ENCODE data around the gene PFDN1.

- TF ChIP-seq, protein P1, sequence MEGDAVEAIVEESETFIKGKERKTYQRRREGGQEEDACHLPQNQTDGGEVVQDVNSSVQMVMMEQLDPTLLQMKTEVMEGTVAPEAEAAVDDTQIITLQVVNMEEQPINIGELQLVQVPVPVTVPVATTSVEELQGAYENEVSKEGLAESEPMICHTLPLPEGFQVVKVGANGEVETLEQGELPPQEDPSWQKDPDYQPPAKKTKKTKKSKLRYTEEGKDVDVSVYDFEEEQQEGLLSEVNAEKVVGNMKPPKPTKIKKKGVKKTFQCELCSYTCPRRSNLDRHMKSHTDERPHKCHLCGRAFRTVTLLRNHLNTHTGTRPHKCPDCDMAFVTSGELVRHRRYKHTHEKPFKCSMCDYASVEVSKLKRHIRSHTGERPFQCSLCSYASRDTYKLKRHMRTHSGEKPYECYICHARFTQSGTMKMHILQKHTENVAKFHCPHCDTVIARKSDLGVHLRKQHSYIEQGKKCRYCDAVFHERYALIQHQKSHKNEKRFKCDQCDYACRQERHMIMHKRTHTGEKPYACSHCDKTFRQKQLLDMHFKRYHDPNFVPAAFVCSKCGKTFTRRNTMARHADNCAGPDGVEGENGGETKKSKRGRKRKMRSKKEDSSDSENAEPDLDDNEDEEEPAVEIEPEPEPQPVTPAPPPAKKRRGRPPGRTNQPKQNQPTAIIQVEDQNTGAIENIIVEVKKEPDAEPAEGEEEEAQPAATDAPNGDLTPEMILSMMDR (conservative IDR thresholded peaks at IDR 0.05; ENCODE audit: low read depth, low read length) = no peak
- TF ChIP-seq EZH2 (IDR thresholded peaks at IDR 0.05; ENCODE audit: low read length, unreplicated experiment) (no peak), EZH2phosphoT487 (IDR thresholded peaks at IDR 0.05; ENCODE audit: borderline replicate concordance, low read length) (no peak)
Measured at GRCh38 chr5:140243706-140244250, 59.1 kb downstream of the PFDN1 start.
